Peyer's patch (tissue), 4 donors: Measurements from ENCODE around the gene ANKRD29.

Source experiments
- POLR2A ChIP-seq, 2 donors: fragments of 450-650 bp; IDR thresholded peaks; one replicate each; pipeline ENCODE4 v1.5.1; 2017; ENCODE audit warnings: antibody characterized with exemption in 2 of 2, mild to moderate bottlenecking in 2 of 2, moderate library complexity in 2 of 2
- TF ChIP-seq, protein P1 (sequence below), 6 experiments: fragments of 450-650 bp in 4 of 6; fragments of 200-600 bp in 2 of 6; sonication (generic) in 1 of 6; IDR thresholded peaks; one replicate each; pipeline ENCODE4 v1.5.1; 2017 to 2019; ENCODE audit warnings: antibody characterized with exemption in 6 of 6, mild to moderate bottlenecking in 3 of 6, moderate library complexity in 1 of 6

DNA sequence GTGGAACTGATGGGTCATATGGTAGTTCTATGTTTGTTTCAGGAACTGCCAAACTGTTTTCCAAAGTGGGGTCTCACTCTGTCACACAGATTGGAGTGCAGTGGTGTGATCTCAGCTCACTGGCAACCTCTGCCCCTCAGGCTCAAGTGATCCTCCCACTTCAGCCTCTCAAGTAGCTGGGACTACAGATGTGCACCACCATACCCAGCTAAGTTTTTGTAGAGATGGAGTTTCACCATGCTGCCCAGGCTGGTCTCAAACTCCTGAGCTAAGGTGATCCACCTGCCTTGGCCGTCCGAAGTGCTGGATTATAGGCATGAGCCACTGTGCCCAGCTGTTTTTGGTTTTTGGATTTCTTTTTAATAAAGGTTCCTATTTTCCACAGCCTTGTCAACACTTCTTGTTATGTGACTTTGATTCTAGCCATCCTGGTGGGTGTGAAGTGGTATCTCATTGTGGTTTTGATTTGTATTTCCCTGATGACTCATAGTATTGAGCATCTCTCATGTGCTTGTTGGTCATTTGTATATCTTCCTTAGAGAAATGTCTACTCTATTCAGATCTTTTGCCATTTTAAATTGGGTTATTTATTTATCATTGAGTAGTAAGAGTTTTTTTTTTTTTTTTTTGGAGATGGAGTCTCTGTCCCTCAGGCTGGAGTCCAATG lies 99.2 kb downstream of the ANKRD29 start:
- TF ChIP-seq, protein P1, sequence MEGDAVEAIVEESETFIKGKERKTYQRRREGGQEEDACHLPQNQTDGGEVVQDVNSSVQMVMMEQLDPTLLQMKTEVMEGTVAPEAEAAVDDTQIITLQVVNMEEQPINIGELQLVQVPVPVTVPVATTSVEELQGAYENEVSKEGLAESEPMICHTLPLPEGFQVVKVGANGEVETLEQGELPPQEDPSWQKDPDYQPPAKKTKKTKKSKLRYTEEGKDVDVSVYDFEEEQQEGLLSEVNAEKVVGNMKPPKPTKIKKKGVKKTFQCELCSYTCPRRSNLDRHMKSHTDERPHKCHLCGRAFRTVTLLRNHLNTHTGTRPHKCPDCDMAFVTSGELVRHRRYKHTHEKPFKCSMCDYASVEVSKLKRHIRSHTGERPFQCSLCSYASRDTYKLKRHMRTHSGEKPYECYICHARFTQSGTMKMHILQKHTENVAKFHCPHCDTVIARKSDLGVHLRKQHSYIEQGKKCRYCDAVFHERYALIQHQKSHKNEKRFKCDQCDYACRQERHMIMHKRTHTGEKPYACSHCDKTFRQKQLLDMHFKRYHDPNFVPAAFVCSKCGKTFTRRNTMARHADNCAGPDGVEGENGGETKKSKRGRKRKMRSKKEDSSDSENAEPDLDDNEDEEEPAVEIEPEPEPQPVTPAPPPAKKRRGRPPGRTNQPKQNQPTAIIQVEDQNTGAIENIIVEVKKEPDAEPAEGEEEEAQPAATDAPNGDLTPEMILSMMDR (IDR thresholded peaks at IDR 0.05), result no peak
- no peak for TF ChIP-seq POLR2A (IDR thresholded peaks at IDR 0.05)
